HG02981 (cell line): ENCODE results near the gene BACE2.

ENCODE experiments used
- ATAC-seq: cut with Tn5 transposase; IDR thresholded peaks from one replicate; pipeline ENCODE4 v1.9.1; 2021; ENCODE audit warnings: mild to moderate bottlenecking, moderate library complexity; ENCODE audit not compliant: unreplicated experiment

BACE2 gene

DNA sequence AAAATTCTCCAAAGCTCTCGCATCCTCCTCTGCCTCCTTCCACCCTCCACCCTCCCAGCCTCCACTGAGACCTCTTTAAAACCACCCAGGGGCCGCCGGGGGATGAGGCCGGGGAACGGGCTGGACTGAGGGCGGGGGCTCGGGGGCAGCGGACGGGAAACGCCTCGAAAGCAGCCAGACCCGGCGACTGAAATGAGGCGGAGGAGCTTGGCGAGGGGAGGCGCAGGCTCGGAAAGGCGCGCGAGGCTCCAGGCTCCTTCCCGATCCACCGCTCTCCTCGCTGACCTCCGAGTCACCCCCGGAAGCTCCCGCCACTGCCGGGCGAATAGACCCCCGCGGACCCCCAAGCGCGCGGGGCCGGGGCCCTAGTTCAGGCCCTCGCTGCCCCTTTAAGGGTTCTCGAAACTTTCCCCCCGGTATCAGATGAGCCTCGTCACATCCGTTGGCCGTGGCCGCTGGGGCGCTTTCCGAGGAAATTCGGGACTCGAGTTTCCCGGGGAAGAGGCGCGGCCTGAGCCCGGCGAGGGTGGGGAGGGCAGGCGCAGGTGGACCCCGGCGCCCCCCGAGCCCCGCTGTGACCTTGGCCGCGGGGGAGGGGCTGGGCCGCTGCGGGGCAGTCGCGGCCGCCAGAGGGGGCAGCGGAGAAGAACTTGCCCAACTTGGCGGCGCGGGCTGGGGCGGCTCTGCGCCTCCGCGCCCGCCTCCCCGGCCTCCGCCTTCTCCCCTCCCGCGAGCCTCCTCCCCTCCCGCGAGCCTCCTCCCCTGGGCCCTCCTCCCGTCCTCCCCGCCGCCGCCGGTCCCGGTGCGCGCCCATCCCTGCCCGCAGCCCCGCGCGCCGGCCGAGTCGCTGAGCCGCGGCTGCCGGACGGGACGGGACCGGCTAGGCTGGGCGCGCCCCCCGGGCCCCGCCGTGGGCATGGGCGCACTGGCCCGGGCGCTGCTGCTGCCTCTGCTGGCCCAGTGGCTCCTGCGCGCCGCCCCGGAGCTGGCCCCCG lies at the start of gene BACE2:
TSS of gene BACE2 (plus strand) at position 813 of the 995 bp plus-strand sequence. CDS start at position 917, 104 bp downstream.
- peak; percentile 61 for ATAC-seq

DNA sequence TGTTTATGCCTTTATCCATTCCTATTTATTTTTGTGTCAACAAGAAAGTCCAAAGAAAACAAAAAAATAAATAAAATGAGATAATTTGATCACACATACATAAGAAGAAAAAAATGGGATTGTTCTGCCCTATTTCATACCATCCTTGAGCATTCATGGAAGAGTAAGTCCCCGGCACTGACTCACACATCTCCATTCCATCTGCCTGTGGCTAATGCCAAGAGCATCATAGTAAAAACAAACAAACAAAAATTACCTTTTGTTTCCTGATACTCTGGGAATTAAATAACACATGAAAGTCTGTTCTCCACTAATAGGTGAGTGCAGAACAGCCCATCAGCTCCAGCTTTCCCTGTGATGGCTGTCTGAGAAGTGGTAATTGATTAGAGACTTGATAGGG lies 48.1 kb upstream of the BACE2 start:
- no peak for ATAC-seq

DNA sequence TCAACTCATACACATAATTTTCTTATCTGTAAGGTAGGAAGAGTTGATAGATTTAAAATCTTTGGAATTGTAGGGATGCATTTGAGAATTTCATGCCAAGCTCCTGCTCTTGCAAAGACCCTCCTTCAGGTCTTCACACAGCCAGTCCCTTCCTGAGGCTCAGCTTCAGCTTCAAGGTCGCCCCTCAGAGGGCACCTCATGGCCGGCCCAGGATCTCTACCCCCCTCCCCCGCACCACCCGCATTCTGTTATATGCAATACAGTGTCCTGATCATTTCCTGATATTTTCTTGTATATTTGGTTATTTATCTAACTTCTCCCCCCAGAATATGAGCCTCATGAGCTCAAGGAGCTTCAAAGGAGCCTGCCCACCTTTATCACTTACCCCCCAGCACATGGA lies 47.0 kb upstream of the BACE2 start:
- ATAC-seq, result no peak

DNA sequence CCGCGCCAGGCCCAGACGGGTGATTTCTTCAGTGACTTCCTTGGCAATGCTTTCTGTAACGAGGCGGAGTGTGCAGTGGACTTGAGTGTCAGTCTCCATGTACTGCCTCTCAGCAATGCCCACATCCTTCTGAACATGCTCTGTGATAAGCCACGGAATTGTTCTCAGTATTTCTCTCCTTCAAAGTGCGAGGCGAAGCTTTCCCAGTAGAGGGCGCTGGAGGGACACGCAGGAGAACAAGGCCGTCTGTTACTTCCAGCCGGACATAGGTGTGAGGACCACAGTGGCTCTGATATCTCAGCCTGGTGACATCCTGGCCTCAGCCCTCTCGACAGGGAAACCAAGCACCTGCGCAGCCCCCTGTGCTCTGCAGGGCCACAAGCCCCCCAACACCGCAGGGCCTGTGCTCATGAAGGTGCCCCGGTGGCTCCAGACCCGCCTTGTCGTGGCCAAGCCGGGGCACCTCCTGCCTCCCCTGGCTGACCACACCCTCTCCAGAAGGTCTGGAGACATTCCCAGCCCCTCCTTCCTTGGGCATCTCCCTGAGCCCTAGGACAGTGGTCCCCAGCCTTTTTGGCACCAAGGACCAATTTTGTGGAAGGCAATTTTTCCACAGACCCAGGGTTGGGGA lies 46.1 kb upstream of the BACE2 start:
- ATAC-seq, result no peak

DNA sequence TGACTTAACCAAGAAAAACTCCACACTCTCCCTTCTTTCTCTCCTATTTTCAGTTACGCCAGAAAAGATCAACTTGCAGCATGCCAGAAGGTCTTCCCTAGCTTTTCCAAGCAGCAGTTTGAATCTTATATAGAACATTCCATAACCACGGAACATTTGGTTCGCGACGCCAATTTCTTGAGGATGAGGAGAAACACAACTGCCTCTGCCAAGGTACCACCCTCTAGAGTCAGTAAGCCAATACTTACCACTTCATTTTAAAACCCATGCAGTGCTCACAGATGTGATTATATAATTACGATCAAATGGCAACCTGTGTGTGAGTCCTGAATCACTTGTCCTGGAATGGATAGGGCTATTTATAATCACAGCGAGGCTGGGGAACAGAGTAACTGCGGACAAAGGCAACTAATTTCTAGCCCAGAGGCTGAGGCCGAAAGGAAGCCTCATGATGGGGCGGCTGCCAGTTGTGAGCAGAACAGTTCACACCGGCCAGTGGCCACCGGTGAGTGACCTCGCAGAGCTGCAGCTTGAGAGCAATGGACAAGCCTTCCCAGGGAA lies 43.2 kb upstream of the BACE2 start:
- no peak for ATAC-seq

DNA sequence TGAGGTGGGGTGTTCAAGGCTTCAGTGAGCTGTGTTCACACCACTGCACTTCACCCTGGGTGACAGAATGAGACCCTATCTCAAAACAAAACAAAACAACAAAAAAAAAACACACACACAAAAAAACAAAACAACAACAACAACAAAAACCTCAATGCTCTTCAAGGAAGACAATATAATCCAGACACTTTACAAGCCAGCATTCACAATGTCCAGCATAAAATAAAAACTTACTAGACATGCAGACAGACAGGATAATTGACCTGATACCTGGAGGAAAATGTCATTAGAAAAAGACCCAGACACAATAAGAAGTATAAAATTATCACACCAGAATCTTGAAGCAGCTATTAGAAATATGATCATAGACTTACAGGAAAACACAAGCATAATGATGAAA lies 39.0 kb upstream of the BACE2 start:
- no peak for ATAC-seq

DNA sequence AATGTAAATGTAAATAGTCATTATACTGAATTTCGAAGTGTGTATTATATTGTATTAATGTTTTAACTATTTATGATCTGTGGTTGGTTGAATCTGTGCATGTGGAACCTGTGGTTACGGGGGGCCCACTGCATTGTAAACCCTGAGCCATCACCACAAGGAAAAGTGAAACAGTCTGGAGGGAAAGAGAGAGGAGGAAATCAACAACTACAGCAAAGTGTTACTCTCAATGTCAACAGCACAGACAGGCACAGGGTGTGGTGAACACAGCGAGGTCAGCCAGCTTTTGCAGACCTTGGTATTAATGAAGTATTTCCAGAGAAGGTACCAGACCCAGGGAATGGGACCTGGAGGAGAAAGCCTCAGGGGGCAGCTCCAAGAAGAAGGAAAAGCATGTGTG lies 37.1 kb upstream of the BACE2 start:
- no peak for ATAC-seq

DNA sequence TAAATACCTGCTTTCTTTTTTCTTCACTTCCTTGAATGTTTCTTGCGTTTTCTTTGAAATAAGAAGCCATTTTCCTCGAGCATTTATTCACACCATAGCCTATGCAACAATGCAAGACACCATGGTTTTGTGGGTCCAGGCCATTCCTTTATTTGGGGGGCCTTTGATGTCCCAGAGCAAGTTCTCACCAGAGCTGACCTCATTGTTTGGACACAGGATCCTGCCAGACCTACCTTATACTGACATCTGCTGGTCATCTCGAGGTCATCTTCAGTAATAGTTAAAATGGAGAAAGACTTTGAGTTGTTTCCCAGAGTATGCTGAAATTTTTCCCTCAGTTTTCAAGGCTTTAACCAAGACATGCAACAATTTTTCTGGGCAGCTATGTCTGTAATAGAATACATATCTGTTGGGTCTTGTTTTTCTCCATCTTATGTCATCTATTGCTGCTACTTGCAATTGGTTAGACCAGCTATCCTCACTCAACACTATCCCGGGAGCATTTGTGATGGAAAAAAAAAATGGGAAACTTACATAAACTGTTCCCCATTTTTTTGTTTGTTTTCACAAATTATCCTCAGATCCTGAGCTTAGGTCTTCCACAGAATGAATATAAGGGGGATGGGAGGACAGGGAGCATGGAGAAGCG lies 34.0 kb upstream of the BACE2 start:
- no peak for ATAC-seq

DNA sequence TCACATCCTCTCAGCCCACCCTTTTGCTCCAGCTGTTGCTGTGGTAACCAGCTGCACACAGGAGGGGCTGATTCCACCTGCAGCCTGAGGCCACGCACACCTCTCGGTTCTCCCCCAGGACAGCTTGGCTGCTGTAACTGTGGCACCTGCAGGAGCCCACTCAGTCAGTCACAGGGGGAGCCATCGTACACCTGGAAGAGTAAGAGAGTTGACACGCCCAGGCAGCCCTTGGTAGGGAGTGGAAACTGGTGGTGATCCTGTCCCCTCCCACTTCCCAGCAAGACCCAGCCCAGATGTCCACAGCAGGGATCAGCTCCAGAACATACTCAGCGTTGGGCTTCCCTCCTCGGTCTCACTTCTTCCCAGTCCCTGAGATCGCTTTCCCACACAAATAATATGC lies 32.2 kb upstream of the BACE2 start:
- ATAC-seq, result no peak

DNA sequence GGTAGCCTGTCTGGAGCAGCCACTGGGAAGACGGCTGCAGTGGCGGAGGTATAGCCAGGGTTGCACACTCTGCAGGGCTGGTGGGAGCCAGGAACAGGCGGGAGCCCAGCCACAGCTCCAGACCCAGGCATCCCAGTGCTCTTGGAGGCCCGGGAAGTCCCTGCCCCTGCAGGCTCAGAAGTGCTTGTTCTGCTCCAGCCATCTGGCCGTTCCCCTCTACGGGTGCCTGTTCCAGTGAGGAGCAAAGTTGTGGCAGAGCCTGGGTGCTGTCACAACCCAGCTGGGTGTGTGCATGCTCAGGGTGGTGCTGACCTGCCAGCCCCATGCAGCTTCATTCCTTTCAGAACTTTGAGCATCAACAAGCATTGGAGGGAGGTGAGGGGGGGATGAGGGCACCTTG lies 31.7 kb upstream of the BACE2 start:
- ATAC-seq, result no peak

DNA sequence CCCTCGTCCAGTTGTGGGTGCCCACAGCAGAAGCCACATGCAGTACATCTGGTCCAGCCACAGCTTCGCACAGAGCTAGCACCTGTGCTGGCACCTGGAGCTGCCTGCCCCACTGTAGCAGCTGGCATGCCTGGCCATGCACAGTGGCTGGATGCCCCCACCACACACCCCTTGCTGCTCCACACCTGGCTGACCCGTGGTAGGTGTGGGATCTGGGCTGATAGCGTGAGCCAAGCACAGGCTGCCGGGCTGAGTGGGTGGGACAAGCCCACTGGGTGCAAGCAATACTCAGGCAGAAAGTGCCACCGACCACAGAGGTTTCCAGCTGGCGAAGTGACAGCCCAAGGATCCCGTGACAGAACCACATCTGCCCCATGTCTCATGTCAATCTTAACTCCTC lies 30.6 kb upstream of the BACE2 start:
- no peak for ATAC-seq

DNA sequence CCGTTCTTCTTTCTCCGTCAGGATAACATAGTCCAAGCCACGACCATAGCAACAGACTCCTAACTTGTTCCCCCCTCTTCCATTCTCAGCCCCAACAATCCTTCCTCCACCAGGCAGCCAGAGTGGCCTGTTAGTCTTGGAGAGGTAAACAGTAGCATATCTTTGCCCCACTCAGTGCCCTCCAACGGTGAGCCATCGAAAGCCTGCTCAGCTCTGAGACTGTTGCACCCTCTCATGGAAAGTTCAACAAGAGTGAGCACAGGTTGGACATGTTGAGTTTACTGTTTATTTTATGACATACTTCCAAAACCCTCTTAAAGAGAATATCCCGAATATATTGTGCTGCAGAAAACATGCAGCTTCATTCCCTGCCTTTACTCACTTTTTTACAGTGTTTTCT lies 30.1 kb upstream of the BACE2 start:
- no peak for ATAC-seq

DNA sequence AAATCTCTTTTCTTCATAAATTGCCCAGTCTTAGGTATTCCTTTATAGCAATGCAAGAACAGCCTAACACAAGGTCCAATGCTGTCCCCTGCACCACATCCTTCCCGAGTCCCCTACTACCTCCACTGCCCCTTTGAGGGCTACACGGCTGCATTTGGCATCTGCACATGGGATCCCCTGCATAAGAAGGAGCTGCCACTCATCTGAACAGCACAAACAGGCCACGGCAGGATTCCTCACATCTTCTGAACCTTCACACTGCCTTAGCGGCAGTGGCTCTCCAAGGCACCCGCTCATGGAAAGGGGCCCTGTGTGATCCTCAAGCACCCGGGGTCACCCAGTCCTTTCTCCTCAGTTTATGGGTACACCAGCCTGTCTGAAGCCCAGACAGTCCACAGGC lies 29.2 kb upstream of the BACE2 start:
- ATAC-seq, result no peak

DNA sequence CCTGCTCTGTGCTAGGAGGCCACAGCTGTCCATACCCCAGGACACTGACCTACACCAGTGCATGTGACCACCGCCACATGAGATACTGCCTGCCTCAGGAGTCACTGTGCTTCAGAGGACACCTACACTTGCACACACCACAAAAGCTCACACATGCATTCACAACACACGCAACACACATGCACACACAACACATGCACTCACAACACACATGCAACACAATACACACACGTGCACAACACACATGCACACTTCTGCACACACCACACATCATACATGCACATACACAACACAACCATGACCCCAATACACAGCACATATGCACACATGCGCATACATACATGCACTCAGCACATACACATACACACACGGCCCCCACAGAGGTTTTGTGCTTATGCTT lies 28.7 kb upstream of the BACE2 start:
- no peak for ATAC-seq

DNA sequence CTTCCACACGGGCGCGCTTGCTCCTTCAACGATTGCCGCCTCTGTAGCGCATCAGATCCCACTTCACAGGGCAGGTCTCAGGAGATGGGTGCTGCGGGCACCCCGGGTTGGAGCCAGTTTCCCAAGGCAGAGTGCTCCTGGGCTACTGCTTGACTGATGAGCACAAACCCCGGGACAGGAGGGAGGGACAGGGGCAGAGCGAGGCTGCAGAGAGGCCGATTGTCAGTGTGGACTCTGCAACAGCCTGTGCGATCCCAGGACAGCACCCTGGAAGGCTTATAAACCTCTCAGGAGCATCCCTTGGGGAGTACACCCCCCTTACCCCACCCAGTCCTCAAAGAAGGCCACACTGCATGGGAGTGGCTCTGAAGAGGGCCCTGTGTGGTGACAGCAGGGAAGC lies 28.0 kb upstream of the BACE2 start:
- ATAC-seq, result no peak

DNA sequence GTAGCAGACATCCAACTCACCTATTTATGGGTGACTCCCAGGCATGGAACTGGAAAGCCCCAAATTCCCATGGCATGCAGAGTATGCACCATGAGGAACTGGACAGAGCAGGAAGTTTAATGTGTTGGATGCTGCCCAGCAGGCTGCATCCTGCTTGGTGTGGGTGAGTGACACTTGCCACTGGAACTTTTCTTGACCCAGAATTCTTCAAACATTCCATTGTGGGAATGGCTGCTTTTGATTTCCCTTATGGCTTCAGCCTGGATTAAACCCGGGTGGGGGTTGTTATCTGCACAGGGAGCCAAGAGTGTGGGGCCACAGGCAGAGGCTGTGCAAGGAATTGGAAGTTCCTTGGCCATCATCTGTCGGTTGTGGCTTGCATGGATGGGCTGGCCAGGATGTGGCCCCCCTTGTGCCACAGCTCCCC lies 26.9 kb upstream of the BACE2 start:
- ATAC-seq, result no peak

DNA sequence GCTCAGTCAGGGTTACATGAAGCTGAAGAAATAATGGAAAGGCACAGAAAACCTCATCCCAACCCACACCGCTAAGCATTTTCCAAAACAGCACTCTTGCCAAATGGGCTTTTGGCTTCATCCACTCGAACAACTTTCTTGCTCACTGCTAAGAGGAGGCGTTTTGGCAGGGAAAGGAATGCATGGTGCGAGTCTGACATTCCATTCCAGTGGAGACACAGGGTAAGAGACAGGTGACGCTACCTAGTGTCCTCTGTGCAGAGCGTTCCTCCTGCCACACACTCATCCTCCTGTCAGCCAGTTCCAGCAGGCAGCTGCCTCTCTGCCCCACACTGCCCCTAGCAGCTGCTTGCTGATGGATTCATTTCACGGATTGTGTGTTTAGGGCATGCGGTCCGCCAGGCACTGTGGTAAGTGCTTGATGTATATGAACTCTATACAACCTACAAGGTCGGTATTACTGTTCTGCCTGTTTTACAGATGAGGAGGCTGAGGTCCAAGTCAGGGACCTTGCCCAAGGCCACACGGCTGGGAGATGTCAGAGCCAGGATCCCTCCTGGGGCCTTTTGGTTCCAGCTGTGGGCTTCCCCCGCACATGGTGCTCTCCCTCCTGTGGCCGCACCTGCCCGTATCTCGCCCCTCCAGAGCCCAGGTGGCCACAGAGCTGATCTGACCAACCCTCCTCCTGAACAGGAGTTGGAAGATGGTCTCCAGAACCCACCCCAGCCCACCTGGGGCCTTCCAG lies 25.7 kb upstream of the BACE2 start:
- ATAC-seq, result no peak

DNA sequence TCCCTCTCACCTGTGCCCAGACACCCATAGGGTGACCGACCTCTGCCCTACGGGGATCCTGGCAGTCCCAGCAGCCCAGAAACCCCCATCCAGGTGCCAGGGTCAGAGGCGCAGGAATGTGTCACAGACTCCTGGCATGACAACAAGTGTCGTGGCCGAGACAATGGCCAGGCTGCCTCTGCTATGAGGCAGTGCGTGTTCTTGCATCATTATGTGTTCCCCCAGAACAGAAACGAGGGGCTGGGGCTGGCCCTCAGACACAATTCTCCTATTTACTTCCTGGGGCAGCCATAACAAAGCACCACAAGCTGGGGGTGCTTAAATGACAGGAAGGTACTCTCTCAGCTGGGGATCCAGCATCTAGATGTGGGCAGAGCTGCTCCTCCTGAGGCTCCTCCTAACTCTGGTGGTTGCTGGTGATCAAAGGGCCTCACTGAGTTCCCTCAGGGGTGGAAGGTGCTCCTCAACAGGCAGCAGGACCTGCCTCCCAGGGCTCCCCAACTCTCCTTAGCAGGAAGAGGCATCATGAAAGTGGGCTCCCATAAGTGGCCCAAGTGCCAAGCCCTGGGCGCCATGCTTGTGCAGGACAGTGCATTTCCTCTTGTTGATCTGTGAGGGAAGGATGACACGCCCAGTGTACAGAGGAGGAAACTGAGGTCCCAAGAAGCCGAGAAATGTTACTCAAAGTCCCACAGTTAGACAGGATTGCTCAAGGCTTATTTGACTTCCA lies 24.2 kb upstream of the BACE2 start:
- no peak for ATAC-seq

DNA sequence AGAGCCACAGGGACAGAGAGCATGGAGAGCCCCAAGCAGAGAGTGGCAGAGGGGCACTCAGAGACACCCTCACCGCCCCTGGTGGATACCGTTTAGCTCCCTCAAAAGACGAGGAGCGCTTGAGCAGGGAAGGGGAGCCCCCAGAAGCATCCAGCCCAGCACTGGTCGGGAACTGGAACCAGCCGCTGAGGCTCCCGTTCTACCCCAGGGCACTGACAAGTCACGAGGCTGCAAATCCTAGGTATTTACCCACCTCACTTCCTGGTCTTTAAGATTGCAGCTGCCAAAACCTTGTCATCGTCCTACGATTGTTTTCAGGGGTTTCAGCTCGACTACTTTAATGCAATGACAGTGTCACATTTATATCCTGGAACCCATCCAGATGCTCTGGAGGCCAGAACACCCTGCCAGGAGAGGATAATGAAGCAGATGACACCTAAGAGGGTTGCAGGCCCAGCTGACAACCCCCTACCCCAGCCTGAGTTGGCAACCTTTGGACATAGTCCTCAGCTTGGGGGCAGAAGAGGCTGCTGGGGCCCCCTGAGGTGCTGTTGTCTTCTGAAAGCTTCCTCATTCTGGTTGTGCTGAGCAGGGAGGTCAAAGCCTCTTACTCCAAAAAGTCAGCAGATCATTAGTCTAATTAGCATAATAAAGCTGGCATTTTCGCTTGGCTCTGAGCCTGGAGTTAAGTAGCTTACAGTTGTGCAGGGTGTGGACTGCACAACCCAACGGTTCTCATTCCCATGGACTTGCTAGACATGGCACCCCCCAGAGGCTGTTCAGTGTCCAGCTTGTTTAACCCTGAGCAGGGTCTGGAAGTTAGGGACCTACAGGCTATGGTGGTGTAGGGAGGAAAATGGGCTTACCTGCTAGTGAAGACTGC lies 20.6 kb upstream of the BACE2 start:
- no peak for ATAC-seq
